LNCAP (cell line): ENCODE measurements around the gene PIP4K2C.

Experiments used
- TF ChIP-seq, protein P1 (sequence below): fragments of 450-650 bp; IDR thresholded peaks from 2 replicates; pipeline ENCODE4 v1.5.1; 2017; ENCODE audit warnings: mild to moderate bottlenecking

The PIP4K2C gene

DNA sequence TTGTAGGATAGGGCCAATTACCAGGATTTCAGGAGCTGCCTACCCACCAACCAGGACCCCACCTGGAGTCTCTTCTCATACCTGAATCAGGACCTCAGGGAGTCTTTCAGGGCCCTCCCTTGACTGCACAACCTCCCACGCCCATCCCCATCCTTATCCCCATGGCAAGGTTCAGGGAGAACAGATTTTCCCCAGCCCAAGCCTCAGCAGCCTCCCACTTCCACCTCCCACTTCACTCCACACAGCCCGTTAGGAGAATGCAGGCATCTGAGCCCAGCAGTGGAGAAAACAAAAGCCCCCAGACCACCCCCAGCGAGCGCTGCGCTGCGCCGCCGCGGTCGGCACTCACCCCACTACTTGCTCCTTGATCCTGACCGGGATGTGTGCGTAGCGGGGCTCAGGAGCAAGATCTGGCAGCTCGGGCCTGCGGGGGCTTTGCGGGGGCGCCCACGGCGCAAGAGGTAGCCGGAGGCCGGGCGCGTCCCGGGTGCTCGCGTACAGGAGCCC, 40.6 kb downstream of the PIP4K2C start:
- TF ChIP-seq, protein P1, sequence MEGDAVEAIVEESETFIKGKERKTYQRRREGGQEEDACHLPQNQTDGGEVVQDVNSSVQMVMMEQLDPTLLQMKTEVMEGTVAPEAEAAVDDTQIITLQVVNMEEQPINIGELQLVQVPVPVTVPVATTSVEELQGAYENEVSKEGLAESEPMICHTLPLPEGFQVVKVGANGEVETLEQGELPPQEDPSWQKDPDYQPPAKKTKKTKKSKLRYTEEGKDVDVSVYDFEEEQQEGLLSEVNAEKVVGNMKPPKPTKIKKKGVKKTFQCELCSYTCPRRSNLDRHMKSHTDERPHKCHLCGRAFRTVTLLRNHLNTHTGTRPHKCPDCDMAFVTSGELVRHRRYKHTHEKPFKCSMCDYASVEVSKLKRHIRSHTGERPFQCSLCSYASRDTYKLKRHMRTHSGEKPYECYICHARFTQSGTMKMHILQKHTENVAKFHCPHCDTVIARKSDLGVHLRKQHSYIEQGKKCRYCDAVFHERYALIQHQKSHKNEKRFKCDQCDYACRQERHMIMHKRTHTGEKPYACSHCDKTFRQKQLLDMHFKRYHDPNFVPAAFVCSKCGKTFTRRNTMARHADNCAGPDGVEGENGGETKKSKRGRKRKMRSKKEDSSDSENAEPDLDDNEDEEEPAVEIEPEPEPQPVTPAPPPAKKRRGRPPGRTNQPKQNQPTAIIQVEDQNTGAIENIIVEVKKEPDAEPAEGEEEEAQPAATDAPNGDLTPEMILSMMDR = no peak

DNA sequence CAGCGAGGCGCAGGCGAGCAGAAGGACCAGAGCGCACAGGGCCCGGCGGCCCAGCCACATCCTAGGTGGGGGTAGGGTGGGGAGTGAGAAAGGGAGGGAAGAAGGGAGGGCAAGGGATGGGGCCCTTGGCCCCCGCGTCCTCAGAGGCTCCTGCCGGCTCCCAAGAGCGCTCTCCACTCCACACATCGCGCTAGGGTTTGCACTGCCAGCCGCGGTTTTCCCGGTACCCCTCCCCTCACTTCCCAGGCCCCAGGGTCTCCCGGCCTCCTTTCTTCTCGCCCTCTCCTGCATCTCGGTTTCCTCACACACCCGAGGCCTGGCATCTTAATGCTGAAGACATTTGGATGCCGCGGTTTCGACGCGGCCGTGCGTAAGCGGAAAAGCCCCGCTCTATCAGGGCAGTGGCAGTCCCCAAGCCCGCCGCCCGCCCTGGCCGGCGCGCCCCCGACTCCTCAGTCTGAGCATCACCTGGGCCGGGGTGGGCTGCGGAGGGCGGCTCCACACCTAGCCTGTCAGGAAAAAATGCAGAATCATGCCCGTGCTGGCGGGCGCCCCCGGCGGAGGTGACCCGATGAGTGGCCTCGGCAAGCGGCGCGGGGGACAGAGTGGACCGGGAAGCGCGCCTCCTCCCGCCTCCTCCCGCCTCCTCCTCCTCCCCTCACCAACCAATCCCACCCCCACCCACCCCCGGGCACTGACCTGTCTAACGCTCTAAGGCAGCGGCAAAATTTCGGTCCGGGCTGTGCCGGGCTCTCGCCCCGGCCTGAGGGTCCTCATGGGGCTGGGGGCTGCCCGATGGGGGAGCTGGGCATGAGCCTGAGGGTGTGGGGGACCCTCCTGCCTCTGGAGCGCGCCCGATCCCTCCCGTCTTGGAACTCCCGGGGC, 41.3 kb downstream of the PIP4K2C start:
- TF ChIP-seq, protein P1 = no peak

DNA sequence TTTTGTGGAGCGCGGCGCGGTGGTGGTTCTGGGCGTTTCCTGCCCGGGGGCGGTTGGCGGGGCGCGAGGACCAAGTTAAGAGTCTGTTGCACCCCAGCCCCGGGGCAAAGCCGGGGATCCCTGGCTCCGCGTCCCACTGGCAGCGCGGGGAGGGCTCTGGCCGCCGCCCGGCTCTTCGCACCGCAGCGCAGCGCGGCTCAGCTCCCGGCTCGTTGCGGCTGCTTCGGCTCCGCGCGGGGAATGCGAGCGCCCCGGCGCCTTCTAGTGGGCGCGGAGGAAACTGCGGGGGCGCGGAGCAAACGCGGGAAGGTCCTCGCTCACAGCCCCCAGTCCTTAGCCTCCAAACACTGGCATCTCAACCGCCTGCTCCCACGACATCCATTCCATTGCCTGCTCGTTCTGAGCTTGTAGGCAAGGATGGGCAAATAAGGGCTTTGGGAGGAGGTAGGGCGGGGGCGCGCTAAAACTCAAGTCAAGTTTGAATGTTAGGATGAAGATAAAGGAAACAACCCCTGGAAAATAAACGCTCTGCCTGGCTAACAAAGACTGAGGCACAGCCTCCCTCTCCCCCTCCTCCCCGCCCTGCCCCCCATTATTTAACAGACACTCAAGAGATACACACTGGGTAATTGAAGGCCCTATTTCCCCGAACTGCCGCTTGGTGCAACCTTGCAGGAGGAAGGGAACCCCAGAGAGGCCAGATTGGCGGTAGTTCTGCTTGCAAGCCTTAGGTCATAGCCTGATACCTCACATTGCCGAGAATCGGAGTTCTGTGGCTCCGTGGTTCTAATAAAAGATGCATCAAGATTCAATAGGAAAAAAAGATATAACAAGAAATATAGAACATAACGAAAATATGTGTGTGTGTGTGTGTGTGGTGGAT, 42.2 kb downstream of the PIP4K2C start, which contains the start of gene B4GALNT1:
TSS of gene B4GALNT1 (minus strand) at position 244 of the 883 bp plus-strand sequence. CDS start 1,069 bp downstream, outside the sequence.
- TF ChIP-seq, protein P1 = peak; percentile 93

DNA sequence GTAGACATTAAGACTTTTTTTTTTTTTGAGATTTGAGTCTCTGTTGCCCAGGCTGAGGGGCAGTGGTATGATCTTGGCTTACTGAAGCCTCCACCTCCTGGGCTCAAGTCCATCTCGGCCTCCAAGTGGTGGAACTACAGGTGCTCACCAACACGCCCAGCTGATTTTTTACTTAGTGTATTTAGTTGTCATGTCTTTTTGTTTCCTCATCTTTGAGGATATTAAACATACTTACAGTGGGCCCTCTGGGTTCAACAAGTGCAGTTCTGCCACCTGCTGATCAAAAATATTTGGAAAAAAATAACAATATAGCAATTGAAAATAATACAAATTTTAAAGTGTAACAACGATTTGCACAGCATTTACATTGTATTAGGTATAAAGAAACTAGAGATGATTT, 46.4 kb downstream of the PIP4K2C start:
- TF ChIP-seq, protein P1 = 0 out of 2 replicates have a peak, but pooled peaks have one; percentile 18

DNA sequence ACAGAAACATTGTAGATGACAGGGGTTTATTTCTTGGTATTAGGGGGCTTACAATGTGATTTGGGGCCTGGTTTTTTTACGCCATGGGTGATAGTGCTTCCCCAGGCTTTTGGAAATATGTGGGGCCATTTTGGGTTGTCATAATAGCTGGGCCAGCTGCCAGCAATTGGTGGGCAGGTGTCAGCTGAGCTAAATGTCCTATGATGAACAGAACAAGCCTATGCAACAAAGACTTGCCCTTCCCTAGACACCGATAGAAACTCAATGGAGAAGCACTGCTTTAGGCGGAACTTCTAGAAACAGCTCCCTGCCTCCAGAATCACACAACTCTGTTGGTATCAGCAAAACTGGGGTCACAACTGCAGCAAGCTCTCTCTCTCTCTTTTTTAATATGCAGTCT, 47.1 kb downstream of the PIP4K2C start:
- TF ChIP-seq, protein P1 = no peak

DNA sequence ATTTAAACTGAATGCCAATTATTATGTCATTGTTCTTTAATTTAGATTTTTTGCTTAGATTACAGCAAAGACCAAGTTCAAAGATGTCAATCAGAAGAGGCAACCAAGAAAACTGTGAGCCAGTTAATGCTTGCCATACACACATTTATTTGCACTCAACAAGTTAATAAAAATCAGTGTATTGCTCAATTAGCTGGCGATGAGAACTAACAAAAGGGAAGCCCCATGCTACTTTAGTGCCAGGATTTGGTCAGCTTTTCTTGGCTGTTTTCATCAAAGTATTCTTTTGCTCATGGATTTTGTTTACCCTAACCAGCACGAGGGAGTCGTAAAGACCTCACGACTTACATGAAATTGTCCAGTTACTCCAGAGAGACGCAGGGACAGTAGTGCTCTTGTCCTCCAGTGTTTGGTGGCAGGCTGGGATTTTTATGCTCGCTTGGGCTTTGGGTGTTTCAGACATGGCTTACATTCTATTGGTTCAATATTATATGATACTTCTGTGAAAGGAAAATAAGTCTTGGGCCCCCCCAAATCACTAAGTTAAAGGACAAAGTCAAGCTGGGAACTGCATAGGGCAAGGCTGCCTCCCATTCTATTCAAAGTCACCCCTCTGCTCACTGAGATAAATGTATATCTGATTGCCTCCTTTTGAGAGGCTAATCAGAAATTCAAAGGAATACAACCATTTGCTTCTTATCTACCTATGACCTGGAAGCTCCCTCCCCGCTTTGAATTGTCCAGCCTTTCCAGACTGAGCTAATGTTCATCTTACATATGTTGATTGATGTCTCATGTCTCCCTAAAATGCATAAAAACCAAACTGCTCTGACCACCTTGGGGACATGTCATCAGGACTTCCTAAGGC, 49.4 kb downstream of the PIP4K2C start:
- TF ChIP-seq, protein P1 = no peak
